ENCODE data around the gene ABHD12B. TPM values are rescaled to one million over a fixed set of nuclear protein-coding genes. Genes with fewer than 3 reads are reported as not detected.

Gene ABHD12B
- total and polyA plus RNA-seq, 10 donors = not detected

DNA sequence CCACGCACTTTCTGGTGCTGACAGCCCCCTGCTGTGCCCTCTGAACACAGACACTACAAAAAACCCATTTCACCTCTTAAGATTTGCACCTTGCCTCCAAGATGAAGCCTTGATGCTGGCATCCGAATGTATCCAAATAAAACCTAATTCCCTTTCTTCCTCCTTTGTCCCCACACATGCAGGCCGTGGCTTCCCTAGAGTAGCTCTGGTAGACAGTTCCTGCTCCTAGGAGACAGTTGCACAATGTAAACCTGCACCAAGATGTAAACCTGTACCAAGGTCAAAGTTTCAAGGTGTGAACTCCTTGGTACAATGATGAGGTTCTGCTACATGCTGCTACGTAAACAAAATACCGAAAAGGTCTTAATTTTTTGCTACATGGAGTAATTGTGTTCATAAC, 625 bp upstream of the ABHD12B start:
- no peak overlapping the region for H3K4me3 ChIP-seq
- no peak for DNase-seq
- H3K27ac ChIP-seq = no peak overlapping the region
- H3K36me3 ChIP-seq = no peaks in the 10 kb centered on the region
- TF ChIP-seq POLR2AphosphoS5 (IDR thresholded peaks at IDR 0.05) (no peak), POLR2A (IDR thresholded peaks at IDR 0.05) (no peak), CTCF (IDR thresholded peaks at IDR 0.05 in 8 of 11, conservative IDR thresholded peaks at IDR 0.05 in 3 of 11) (no peak)
- WGBS, 5 donors = 74 to 84% (median 81%) methylated on average over 5 of the region's 5 CpGs
- peaks cover 0 to 70% (median 26%) of the 10 kb centered on the region in 7 donors for H3K27me3 ChIP-seq (replicated peaks in 1 of 7)
- intact Hi-C loops (cut with DNase I; ENCODE audit: low total_unique reads) = no loop called here
- H3K4me1 ChIP-seq = peaks cover 8 to 36% (median 25%) of the 10 kb centered on the region in 6 donors
- H3K9me3 ChIP-seq = no peaks in the 10 kb centered on the region

GRCh38 chr14:50874757-50875156, 2.9 kb downstream of the ABHD12B start:
- WGBS, 5 donors = 49 to 64% (median 55%) methylated on average over 2 of the region's 2 CpGs
- Histone ChIP-seq H3K27ac (no peak overlapping the region), H3K36me3 (no peaks in the 10 kb centered on the region), H3K4me1 (peaks cover 8 to 35% (median 25%) of the 10 kb centered on the region in 6 donors), H3K27me3 (replicated peaks in 1 of 7) (peaks cover 0 to 59% (median 26%) of the 10 kb centered on the region in 7 donors), H3K9me3 (no peaks in the 10 kb centered on the region), H3K4me3 (no peak overlapping the region)
- TF ChIP-seq POLR2AphosphoS5 (IDR thresholded peaks at IDR 0.05) = no peak
- no peak for TF ChIP-seq CTCF (IDR thresholded peaks at IDR 0.05 in 8 of 11, conservative IDR thresholded peaks at IDR 0.05 in 3 of 11)
- no peak for TF ChIP-seq POLR2A (IDR thresholded peaks at IDR 0.05)
- intact Hi-C loops (cut with DNase I; ENCODE audit: low total_unique reads) = no loop called here
- DNase-seq = no peak

GRCh38 chr14:50875359-50876070, 3.7 kb downstream of the ABHD12B start:
- no peak for DNase-seq
- TF ChIP-seq POLR2A (IDR thresholded peaks at IDR 0.05) (no peak), CTCF (IDR thresholded peaks at IDR 0.05 in 8 of 11, conservative IDR thresholded peaks at IDR 0.05 in 3 of 11) (no peak), POLR2AphosphoS5 (IDR thresholded peaks at IDR 0.05) (no peak)
- H3K27me3 ChIP-seq (replicated peaks in 1 of 7) = peaks cover 0 to 51% (median 19%) of the 10 kb centered on the region in 7 donors
- no peaks in the 10 kb centered on the region for H3K36me3 ChIP-seq
- H3K9me3 ChIP-seq = no peaks in the 10 kb centered on the region
- intact Hi-C loops (cut with DNase I; ENCODE audit: low total_unique reads) = no loop called here
- 34 to 58% (median 44%) methylated on average over 7 of the region's 7 CpGs for whole genome bisulfite sequencing, 5 donors
- H3K4me3 ChIP-seq = no peak overlapping the region
- H3K27ac ChIP-seq = no peak overlapping the region
- H3K4me1 ChIP-seq = peaks cover 8 to 35% (median 25%) of the 10 kb centered on the region in 6 donors

DNA sequence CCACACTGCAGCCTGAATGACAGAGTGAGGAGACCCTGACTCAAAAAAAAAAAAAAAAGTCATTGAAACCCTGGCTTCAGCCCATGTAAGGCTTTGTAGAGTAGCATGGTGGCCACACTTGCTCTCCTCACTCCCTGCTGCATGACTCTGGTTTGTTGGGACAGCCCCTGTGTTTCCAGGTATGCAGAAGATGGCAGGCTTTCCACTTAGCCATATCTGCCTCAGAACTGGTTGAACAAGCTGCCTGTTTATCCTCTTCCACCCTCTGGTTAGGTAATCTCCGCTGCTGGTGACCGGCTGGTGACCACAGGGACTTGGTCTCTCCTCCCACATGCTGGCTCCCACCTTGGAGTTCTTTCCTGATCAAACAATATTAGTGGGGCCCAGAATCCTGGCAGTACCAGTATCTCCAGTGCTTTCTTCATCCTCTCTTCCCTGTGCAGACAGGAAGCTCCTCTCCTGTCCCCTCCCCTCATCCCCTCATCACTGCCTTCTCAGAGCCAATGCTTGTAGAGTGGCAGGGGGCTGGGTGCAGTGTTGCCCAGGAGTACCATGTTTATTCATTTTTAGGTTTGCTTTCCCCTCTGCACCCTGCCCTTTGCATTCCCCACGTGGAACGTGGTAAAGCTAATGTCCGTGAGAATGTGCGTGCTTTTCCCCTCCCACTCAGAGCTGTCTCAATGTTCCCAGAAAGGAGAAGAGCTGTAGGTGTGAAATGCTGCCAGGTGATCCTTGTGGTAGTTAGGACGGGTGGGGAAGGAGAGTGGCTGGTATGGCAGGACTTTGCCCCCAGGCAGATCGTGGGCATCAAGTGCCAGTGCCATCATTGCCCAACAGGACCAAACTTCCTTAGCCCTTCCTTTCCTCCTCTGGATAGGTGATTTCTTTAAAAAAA, 11.3 kb downstream of the ABHD12B start:
- 71 to 88% (median 79%) methylated on average over 8 of the region's 8 CpGs for WGBS, 5 donors
- Histone ChIP-seq H3K36me3 (no peaks in the 10 kb centered on the region), H3K9me3 (no peaks in the 10 kb centered on the region), H3K4me3 (no peak overlapping the region), H3K4me1 (no peaks in the 10 kb centered on the region), H3K27me3 (replicated peaks in 1 of 7) (peaks cover 0 to 9% (median 0%) of the 10 kb centered on the region in 7 donors), H3K27ac (no peak overlapping the region)
- TF ChIP-seq CTCF (IDR thresholded peaks at IDR 0.05 in 8 of 11, conservative IDR thresholded peaks at IDR 0.05 in 3 of 11) = no peak
- DNase-seq = no peak
- intact Hi-C loops (cut with DNase I; ENCODE audit: low total_unique reads) = no loop called here

Data from spleen (tissue), 11 donors.